Measurements from ENCODE around the gene UNC5C.

The UNC5C gene

GRCh38 chr4:95544113-95545103 is 4.4 kb downstream of the UNC5C start:
- Histone ChIP-seq H3K9me3 (no peaks in the 10 kb centered on the region), H3K4me3 (ENCODE audit: low read depth, low read length) (peak overlapping the region; percentile 95), H3K4me1 (no peaks in the 10 kb centered on the region), H3K27me3 (no peaks in the 10 kb centered on the region), H3K36me3 (peaks cover 29% of the 10 kb centered on the region)
- DNase-seq, result no peak
- TF ChIP-seq CTCF (IDR thresholded peaks at IDR 0.05; ENCODE audit: low read depth, low read length), result peak; percentile 62

- H3K9me3 ChIP-seq, result no peaks in the 10 kb centered on the region
- H3K4me3 ChIP-seq (ENCODE audit: low read depth, low read length), result peak overlapping the region; percentile 95
- no peaks in the 10 kb centered on the region; the same call in 1 of the 2 replicates for H3K4me1 ChIP-seq
- H3K36me3 ChIP-seq, result peaks cover 20% of the 10 kb centered on the region
- no peak for DNase-seq
- no peak for TF ChIP-seq CTCF (IDR thresholded peaks at IDR 0.05; ENCODE audit: low read depth, low read length)
- no peaks in the 10 kb centered on the region for H3K27me3 ChIP-seq
Measured at GRCh38 chr4:95541889-95542607, 6.7 kb downstream of the UNC5C start.

- Histone ChIP-seq H3K36me3 (peaks cover 12% of the 10 kb centered on the region), H3K27me3 (no peaks in the 10 kb centered on the region), H3K9me3 (no peaks in the 10 kb centered on the region), H3K4me1 (no peaks in the 10 kb centered on the region; the same call in 1 of the 2 replicates), H3K4me3 (ENCODE audit: low read depth, low read length) (peak overlapping the region; percentile 95)
- TF ChIP-seq CTCF (IDR thresholded peaks at IDR 0.05; ENCODE audit: low read depth, low read length), result no peak
- no peak for DNase-seq
Measured at GRCh38 chr4:95541094-95541493, 7.7 kb downstream of the UNC5C start.

GRCh38 chr4:95540227-95540626 is 8.5 kb downstream of the UNC5C start:
- H3K9me3 ChIP-seq, result no peaks in the 10 kb centered on the region
- no peak for TF ChIP-seq CTCF (IDR thresholded peaks at IDR 0.05; ENCODE audit: low read depth, low read length)
- peak overlapping the region; percentile 95 for H3K4me3 ChIP-seq (ENCODE audit: low read depth, low read length)
- peaks cover 10% of the 10 kb centered on the region for H3K36me3 ChIP-seq
- H3K27me3 ChIP-seq, result no peaks in the 10 kb centered on the region
- peaks cover under 1% of the 10 kb centered on the region; the same call in 1 of the 2 replicates for H3K4me1 ChIP-seq
- peak; percentile 79 for DNase-seq

- no peak for DNase-seq
- Histone ChIP-seq H3K27me3 (no peaks in the 10 kb centered on the region), H3K9me3 (no peaks in the 10 kb centered on the region), H3K4me1 (peaks cover 8% of the 10 kb centered on the region; the same call in 1 of the 2 replicates), H3K36me3 (peaks cover 10% of the 10 kb centered on the region), H3K4me3 (ENCODE audit: low read depth, low read length) (peak overlapping the region; percentile 95)
- no peak for TF ChIP-seq CTCF (IDR thresholded peaks at IDR 0.05; ENCODE audit: low read depth, low read length)
Measured at GRCh38 chr4:95539106-95539505, 9.7 kb downstream of the UNC5C start.

All from BE2C (cell line).